ENCODE measurements around the gene OR14K1.
"Not testable (repeated sequence)": the region's sequence is repeated elsewhere in the genome, so short reads cannot be mapped to it uniquely, and the experiment has no call there.

Gene OR14K1, protein sequence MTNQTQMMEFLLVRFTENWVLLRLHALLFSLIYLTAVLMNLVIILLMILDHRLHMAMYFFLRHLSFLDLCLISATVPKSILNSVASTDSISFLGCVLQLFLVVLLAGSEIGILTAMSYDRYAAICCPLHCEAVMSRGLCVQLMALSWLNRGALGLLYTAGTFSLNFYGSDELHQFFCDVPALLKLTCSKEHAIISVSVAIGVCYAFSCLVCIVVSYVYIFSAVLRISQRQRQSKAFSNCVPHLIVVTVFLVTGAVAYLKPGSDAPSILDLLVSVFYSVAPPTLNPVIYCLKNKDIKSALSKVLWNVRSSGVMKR

DNA sequence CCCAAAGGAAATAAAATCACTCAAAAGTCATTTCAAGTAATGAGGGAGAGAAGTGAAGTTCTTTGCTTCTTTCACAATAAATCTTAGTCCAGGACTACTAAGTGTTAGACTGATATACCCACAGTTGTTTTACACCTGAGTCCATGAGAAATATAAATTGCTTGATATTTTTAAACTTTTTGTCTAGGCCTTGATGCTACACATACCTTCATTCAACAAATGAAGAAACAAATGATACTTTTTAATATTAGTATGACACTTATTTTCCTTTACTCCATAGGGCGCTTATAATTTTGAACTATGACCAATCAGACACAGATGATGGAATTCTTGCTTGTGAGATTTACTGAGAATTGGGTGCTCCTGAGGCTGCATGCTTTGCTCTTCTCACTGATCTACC, at the start of gene OR14K1:
Gene OR14K1, plus strand, starts transcription at position 301 of the 400 bp plus-strand sequence. Its CDS starts 0 bp downstream, at position 301.
- no peak for DNase-seq

DNA sequence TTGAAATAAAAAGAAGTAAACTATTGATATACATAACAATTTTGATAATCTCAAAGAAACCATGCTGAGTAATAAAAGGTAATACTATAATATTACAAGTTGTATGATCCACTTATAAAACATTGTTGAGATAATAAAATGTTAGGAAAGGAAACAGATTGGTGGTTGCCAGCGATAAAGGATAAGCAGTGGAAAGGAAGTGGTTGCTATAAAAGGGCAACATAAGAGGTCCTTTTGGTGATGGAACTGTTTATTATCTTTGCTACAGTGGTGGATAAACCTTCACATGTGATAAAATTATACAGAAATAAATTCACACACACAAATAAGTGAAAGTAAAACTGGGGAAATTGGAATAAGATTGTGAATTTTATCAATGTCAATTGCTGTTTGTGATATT, 37.1 kb upstream of the OR14K1 start:
- no peak for DNase-seq

DNA sequence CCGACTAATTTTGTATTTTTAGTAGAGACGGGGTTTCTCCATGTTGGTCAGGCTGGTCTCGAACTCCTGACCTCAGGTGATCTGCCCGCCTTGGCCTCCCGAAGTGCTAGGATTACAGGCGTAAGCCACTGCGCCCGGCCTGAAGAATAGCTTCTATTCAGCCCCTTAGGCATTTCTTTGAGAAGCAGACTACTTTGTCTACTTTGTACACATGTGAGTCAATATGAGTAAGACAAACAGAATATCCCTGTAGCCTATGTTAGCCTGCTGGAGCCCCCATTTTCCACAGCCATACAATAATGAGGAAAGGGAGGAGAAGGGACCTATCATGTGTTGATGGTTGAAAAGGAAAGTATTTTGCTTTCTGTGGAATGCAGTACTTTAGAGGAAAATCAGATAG, 27.7 kb upstream of the OR14K1 start:
- not testable (repeated sequence) for DNase-seq

DNA sequence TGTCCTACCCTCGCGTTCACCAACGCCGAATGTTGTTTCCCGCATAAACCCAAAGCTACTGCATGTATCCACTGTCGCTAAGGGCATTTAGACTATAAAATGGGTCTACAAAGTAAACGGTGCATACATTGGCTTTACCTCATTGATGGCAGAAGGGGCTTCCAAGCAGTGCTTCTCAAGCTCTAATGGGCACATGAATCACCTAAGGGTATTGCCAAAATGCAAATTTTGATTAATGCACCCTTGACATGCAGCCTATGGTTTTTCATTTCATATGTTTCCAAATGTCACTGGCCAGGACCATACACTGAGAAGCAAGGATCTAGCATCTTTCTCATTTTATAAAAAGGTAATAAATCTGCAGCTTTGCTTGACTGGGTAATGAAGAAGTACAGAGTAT, 24.7 kb upstream of the OR14K1 start:
- no peak for DNase-seq

DNA sequence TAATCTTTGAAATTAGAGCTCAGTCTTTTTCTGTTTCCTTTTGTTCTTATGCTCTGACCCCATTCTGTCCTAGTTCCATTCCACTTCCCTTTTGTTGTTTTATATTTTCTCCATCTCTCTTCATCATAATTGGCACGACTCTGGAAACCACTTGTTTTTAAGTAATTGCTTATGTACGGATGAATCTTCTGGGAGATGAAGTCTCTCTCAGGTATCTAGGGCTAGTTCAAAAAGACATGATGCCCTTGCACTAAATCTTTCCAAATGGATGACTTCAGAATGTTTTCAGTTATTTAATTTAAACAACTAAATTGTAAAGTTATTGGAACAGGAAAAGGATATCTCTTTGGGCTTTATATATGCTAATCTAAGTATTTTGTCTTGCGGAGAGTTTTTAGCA, 21.9 kb upstream of the OR14K1 start, which contains the start of gene OR6F1:
Gene OR6F1, minus strand, starts transcription at position 101 of the 400 bp plus-strand sequence. CDS start 3,891 bp downstream, outside the sequence.
- DNase-seq, result no peak

DNA sequence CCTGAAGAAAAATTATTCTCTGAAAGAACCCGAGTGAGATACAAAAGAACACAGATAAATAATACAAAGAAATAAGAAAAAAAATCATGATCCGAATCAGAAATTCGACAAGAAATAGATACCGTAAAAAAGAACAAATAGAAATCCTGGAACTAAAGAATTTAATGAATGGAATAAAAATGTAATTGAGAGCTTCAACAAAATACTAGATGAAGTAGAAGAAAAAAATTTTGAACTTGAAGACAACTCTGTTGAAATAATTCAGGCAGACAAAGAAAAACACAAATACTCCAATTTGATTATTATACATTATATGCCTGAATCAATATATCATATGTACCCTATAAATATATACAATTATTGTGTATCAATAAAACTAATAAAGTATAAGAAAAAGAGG, 17.2 kb upstream of the OR14K1 start:
- no peak for DNase-seq

DNA sequence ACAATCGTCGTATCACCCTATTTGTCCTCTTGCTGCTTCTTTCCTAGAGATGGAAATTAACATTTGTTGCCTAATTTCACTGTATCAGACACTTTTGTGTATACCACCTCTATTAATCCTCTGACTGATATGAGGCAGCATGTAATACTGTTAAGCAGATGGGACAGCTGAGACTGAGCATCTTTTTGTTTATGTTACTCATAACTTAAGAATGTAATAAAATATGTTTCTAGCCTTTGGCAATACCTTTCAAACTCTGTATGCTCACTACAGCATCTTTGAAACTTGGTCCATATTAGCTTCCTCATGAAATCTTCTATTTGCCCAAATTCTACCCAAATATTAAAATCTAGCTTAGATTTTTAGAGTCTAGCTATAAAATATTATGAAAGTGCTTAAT, 2.3 kb downstream of the OR14K1 start:
- no peak for DNase-seq

DNA sequence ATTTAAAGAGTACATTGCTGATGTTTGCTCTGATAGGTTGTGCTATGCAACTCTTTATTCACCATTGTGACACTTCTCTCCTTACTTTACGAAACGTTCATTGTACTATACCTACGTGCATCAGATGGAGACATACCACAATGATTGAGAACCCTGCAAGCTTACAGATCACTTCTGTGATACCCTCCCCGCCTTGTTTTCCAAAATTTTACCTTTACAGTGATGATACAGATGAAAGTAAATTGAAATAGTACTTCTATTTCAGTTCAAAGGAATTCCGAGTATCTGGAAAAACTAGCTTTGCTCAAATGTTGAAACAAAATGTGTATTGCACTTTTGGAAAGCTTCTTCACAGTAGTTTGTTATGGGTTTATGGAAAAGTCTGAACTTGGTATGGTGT, 3.3 kb downstream of the OR14K1 start:
- DNase-seq, result no peak

DNA sequence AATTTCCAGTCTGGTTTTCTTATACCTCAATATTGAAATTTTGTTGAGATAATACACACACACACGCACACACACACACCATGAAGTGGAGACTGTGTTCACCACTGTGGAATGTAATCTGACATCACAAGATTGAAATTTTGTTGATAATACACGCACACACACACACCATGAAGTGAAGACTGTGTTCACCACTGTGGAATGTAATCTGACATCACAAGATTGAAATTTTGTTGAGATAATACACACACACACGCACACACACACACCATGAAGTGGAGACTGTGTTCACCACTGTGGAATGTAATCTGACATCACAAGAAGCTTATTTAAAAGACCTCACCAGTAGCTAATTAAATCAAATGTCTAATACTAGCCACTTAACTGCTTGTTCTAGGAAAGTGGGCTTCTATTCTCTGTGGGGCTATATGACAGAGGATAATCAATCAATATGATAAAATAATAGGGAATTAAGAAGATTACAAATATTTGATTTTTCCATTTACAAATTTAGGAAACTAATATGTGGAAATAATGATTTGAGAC, 3.9 kb downstream of the OR14K1 start:
- not testable (repeated sequence) for DNase-seq

DNA sequence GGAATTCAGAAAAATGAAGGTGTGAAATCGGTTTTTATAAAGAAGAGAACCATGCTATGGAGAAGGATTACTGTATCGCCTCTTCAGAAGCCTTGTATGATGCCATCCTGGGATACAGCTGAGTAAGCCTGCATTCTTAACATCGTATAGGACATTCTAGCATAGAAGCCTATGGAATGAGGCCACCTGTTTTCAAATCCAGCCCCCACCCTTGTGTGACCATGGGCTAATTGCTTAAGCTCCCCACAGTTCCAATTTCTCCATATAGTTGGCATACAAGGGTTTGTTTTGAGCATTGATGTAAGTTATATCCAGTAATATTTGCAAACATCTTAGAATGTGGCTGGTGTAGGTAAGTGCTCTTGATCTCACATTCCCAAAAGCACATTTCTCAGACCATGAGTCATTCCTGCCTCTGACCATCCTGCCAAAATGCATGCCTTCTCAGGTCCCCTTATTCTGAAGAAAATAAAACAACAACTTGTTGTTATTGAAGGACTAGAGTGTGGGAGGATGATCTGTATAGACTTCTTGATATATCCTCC, 8.0 kb downstream of the OR14K1 start:
- DNase-seq, result no peak

DNA sequence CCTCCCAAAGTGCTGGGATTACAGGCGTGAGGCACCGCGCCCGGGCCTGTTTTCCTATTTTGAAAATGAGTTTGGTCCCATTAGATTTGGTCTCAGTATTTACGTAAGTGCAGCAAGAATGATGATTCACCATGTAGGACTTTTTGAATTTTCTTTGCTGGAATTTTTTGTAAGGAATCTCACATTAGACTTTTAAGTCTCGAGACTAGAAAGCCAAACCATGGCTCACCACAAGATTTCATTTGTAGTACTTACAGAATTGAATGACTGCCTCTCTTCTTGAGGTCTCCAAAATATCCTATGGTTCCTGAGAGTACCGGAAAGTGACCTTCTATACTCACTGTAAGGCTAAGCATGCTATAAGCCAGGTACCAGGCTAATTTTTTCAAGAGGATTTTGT, 9.2 kb downstream of the OR14K1 start:
- no peak for DNase-seq

DNA sequence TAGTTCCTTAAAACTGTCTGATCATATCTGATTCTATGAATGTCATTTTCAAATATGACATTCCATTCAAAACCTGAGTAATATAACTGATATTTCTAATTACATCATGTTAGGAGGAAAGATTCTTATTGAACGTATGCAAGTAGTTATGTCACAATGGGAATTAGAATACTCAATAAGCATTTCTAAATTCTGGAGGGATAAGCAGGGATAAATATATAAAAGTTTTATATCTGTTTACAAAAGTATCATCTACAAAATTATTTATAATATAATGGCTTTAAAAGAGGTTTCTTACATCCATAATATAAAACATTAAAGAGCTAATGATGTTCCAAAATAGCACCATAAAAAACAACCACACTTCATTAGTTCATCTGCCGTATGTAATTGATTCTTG, 9.6 kb downstream of the OR14K1 start, which contains the start of gene OR14A2:
Gene OR14A2, minus strand, starts transcription at position 101 of the 400 bp plus-strand sequence.
- DNase-seq, result no peak

DNA sequence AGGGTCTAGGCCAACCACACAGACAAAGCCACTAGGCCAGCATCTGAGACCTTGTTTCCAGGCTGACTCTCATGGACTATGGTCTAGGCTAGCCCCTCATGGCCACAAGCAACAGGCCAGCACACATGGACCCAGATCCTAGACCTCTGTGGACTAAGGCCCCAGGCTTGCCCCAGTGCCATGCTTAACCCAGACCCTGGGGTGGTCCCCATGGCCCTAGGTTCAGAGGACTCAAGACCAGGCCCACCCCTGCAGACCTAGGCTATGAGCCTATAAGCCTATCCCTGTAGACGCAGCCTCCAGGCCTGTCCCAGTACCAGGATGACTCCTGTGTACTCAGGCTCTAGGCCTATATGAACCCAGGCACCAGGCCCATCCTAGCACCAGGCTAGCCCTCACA, 11.5 kb downstream of the OR14K1 start:
- DNase-seq, result no peak

DNA sequence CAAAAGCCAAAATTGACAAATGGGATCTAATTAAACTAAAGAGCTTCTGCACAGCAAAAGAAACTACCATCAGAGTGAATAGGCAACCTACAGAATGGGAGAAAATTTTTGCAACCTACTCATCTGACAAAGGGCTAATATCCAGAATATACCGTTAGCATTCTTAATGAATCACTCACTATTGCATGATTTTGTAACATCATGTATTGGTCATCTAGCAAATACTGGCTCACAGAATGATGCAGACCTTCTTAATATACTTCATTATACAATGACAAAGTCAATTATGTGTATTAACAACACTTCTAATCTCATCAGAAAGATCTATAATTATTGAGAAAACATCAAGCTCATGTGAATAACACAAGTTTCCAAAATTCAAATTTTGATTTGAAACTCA, 15.9 kb downstream of the OR14K1 start:
- DNase-seq, result not testable (repeated sequence)

DNA sequence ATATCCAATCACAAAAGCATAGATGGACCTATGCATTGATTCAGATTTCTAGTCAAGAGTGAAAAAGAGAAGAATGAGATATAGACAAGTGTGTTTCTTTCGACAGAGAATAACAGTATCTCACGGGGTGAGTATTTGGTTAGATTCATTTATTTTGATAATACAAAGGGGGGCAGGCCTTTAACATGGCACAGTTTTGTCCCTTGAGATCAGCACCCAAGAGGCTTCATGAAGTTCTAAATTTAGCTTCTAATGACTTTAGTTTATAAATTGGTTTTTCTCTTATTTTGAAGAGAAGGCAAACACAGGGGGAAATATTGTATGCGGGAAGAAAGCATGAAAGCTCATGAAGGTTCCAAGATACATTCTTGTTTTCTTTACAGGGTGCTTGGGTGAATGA, 22.0 kb downstream of the OR14K1 start, which contains the start of gene OR1C1:
Gene OR1C1, minus strand, starts transcription at position 101 of the 400 bp plus-strand sequence. CDS start 2,150 bp downstream, outside the sequence.
- DNase-seq, result no peak

DNA sequence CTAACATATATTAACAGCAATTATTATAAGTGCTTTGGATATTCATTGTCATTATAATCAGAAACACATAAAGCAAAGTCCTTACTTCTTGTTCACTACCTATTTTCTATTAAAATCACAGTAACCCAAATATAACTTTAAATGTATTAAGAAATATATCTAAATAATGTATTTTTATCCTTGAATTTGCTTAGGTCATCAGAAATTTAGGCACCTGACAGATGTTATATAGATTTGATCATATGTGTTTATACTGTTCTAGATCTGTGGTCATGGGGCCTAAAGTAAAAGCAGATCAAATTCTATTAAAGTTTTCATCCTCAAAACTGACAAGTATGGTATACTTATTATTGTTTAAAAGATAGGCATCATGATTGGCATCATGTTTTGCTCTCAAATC, 31.2 kb downstream of the OR14K1 start:
- no peak for DNase-seq
